Endothelial cell of umbilical vein (primary cell): ENCODE data around the gene CRTC1. TPM values are rescaled to one million over a fixed set of nuclear protein-coding genes. Genes with fewer than 3 reads are reported as not detected.

Experiments
- BruUV-seq: library from RNA; stranded (reverse); fragments of 400-500 nt; replicated peaks from 2 replicates; lab custom pipeline; 2021; lab: Mats Ljungman, UMichigan
- CTCF ChIA-PET: fragments of 300-600, 350-600 bp; sonication (Branson Sonifier 250); formaldehyde crosslinking; loops from one replicate; lab custom pipeline; 2021; ENCODE audit warnings: antibody characterized with exemption, inconsistent platforms; lab: Charles Lee
- POLR2A ChIA-PET: fragments of 300-600, 350-600 bp; sonication (Branson Sonifier 250); formaldehyde crosslinking; loops from one replicate; lab custom pipeline; 2021; ENCODE audit warnings: antibody characterized with exemption, inconsistent platforms; lab: Charles Lee
- DNase-seq: peaks from one replicate; pipeline ENCODE4 v3.0.0-alpha.2; 2011; ENCODE audit warnings: low read depth, low spot score
- FAIRE-seq: peaks from 2 replicates; lab custom pipeline; 2011; peaks lifted over from hg19 to GRCh38; lab: Jason Lieb, UNC
- H2AFZ ChIP-seq: 2 replicates; pipeline ENCODE4 v1.6.0; 2012; ENCODE audit warnings: low read depth, low read length, control low read depth, inconsistent platforms
- H3K27ac ChIP-seq: 2 replicates; pipeline ENCODE4 v1.5.1; 2011; ENCODE audit warnings: low read depth, mild to moderate bottlenecking, control low read depth, low read length, moderate library complexity; ENCODE audit not compliant: insufficient read depth
- H3K27me3 ChIP-seq, 2 experiments: 2 replicates each; pipeline versions ENCODE4 v1.6.0 to v1.6.1; 2011; ENCODE audit warnings: low read length in 2 of 2, mixed read lengths in 1 of 2; ENCODE audit not compliant: control insufficient read depth in 2 of 2, insufficient read depth in 2 of 2
- H3K36me3 ChIP-seq, 2 experiments: 2 replicates in 1 of 2; 3 replicates in 1 of 2; pipeline ENCODE4 v1.5.1; 2011; ENCODE audit warnings: low read length in 2 of 2, mild to moderate bottlenecking in 1 of 2, moderate library complexity in 1 of 2; ENCODE audit not compliant: control insufficient read depth in 2 of 2, insufficient read depth in 2 of 2; ENCODE audit errors: extremely low read depth in 1 of 2
- H3K4me1 ChIP-seq: 3 replicates; pipeline ENCODE4 v1.5.1; 2011; ENCODE audit warnings: mild to moderate bottlenecking, low read length; ENCODE audit not compliant: control insufficient read depth, insufficient read depth; ENCODE audit errors: extremely low read depth
- H3K4me2 ChIP-seq: 2 replicates; pipeline ENCODE4 v1.6.1; 2011; ENCODE audit warnings: low read length, control low read depth, mixed read lengths; ENCODE audit not compliant: insufficient read depth
- H3K4me3 ChIP-seq, 3 experiments: fragments of 200-600 bp in 1 of 3; sonication (generic), shearing (Covaris generic) in 1 of 3; replicated peaks in 1 of 3; 2 replicates each; pipeline ENCODE4 v1.5.1; 2011 to 2016; ENCODE audit warnings: control low read depth in 3 of 3, low read length in 3 of 3, mild to moderate bottlenecking in 2 of 3, inconsistent platforms in 1 of 3, low read depth in 1 of 3, moderate library complexity in 1 of 3; ENCODE audit not compliant: insufficient read depth in 1 of 3
- H3K79me2 ChIP-seq: 2 replicates; pipeline ENCODE4 v1.6.0; 2012; ENCODE audit warnings: low read length, inconsistent platforms; ENCODE audit not compliant: control insufficient read depth, insufficient read depth
- H3K9ac ChIP-seq: replicated peaks from 2 replicates; pipeline ENCODE3; 2011; ENCODE audit warnings: low read length, control low read depth; ENCODE audit not compliant: insufficient read depth; ENCODE audit errors: extremely low read depth
- H3K9me1 ChIP-seq: replicated peaks from 3 replicates; pipeline ENCODE4 v1.6.0; 2011; ENCODE audit warnings: mild to moderate bottlenecking, low read length; ENCODE audit not compliant: control insufficient read depth, insufficient read depth; ENCODE audit errors: extremely low read depth
- H3K9me3 ChIP-seq: replicated peaks from 2 replicates; pipeline ENCODE4 v1.5.1; 2012; ENCODE audit warnings: low read length, inconsistent platforms; ENCODE audit not compliant: control insufficient read depth, insufficient read depth
- H4K20me1 ChIP-seq: replicated peaks from 2 replicates; pipeline ENCODE3; 2011; ENCODE audit warnings: mild to moderate bottlenecking, low read length; ENCODE audit not compliant: control insufficient read depth, insufficient read depth; ENCODE audit errors: extremely low read depth
- CTCF ChIP-seq, 2 donors: IDR thresholded peaks; 1 replicate in 1 of 2; 2 replicates in 1 of 2; pipeline ENCODE4 v1.5.1; 2011; ENCODE audit warnings: low read length in 2 of 2, mild to moderate bottlenecking in 2 of 2, moderate library complexity in 2 of 2, control low read depth in 1 of 2, inconsistent platforms in 1 of 2, low read depth in 1 of 2; ENCODE audit not compliant: insufficient read depth in 1 of 2; ENCODE audit errors: extremely low read depth in 1 of 2
- EZH2 ChIP-seq: IDR thresholded peaks from 2 replicates; pipeline ENCODE4 v1.6.1; 2012; ENCODE audit warnings: borderline replicate concordance, low read depth, mild to moderate bottlenecking, moderate library complexity, low read length, inconsistent platforms; ENCODE audit not compliant: severe bottlenecking
- FOS ChIP-seq: IDR thresholded peaks from 2 replicates; pipeline ENCODE4 v1.6.1; 2011; ENCODE audit warnings: mild to moderate bottlenecking, low read length, moderate library complexity, borderline replicate concordance; ENCODE audit not compliant: insufficient read depth
- GATA2 ChIP-seq: IDR thresholded peaks from 2 replicates; pipeline ENCODE4 v1.7.0; 2011; ENCODE audit warnings: low read depth, mild to moderate bottlenecking, moderate library complexity, mixed read lengths, low read length; ENCODE audit not compliant: insufficient read length, insufficient read depth
- JUN ChIP-seq: IDR thresholded peaks from 2 replicates; pipeline ENCODE4 v1.6.1; 2011; ENCODE audit warnings: borderline replicate concordance, low read depth; ENCODE audit not compliant: insufficient read length, insufficient read depth
- MYC ChIP-seq: IDR thresholded peaks from one replicate; pipeline ENCODE4 v1.6.1; 2011; ENCODE audit warnings: mild to moderate bottlenecking, low read depth, low read length
- POLR2A ChIP-seq: IDR thresholded peaks from 2 replicates; pipeline ENCODE4 v1.6.1; 2012; ENCODE audit warnings: low read depth, mild to moderate bottlenecking, control low read depth, low read length
- POLR2AphosphoS5 ChIP-seq: IDR thresholded peaks from 2 replicates; pipeline ENCODE4 v1.6.1; 2012; ENCODE audit warnings: low read depth, mild to moderate bottlenecking, control low read depth, low read length, moderate library complexity; ENCODE audit not compliant: insufficient read depth
- dilution Hi-C: fragments of 300-500 bp; cut with MboI; formaldehyde crosslinking; loops from one replicate; pipeline ENCODE4 v1.15.0; 2019; ENCODE audit warnings: low sequenced_read_pairs; ENCODE audit not compliant: extremely low pct_ligation_motif_present
- intact Hi-C: fragments of 100-400 bp; cut with micrococcal nuclease; formaldehyde crosslinking; loops from one replicate; pipeline ENCODE4 v1.10.0; 2022
- polyA plus RNA-seq, 4 experiments: library from polyadenylated mRNA; depleted of rRNA in 3 of 4; stranded (reverse) in 3 of 4; unstranded in 1 of 4; fragments of >200 nt; gene quantifications; 2 replicates each; pipeline versions ENCODE4 v1.2.1 to v1.2.3, GENCODE V29; 2011 to 2012; ENCODE audit warnings: missing spikeins in 1 of 4
- total RNA-seq: library from RNA; stranded (reverse); gene quantifications from 2 replicates; pipeline ENCODE4 v1.2.3, GENCODE V29; 2021
- TF ChIP-seq, protein P1 (sequence below): IDR thresholded peaks from 2 replicates; pipeline ENCODE4 v1.6.1; 2011; ENCODE audit not compliant: insufficient read depth, insufficient read length

CRTC1 gene
- total and polyA plus RNA-seq, 2 donors (not counting 3 experiments of a cell fraction or from before 2014, with no cell fraction given): 4.2 to 11.4 TPM

DNA sequence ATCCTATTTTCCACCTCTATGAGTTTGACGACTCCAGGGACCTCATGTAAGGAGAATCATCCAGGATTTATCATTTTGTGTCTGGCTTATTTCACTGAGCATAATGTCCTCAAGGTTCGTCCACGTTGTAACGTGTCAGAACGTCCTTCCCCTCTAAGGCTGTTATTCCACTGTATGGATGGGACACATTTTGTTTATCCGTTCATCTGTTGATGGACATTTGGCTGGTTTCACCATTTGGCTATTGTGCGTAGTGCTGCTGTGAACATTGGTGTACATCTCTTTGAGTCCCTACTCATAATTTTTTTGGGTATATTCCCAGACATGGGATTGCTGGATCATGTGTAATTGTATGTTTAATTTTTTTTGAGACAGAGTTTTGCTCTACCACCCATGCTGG lies 21.5 kb downstream of the CRTC1 start:
- no peaks in the 10 kb centered on the region for H3K9me3 ChIP-seq
- no TSS peak for BruUV-seq
- FAIRE-seq: no peak
- H3K79me2 ChIP-seq: no peaks in the 10 kb centered on the region
- H4K20me1 ChIP-seq: no peaks in the 10 kb centered on the region
- no peaks in the 10 kb centered on the region for H3K27me3 ChIP-seq
- CTCF ChIA-PET: no interaction called here
- peaks cover 3% of the 10 kb centered on the region for H3K4me1 ChIP-seq
- dilution Hi-C loops (no loop called here), intact Hi-C loops (no loop called here)
- no peak for DNase-seq
- no peak overlapping the region for H3K4me3 ChIP-seq
- H2AFZ ChIP-seq: no peak overlapping the region
- no peaks in the 10 kb centered on the region for H3K36me3 ChIP-seq
- no peaks in the 10 kb centered on the region for H3K9me1 ChIP-seq
- no peak overlapping the region for H3K27ac ChIP-seq
- H3K4me2 ChIP-seq: no peak overlapping the region
- H3K9ac ChIP-seq: no peak overlapping the region
- POLR2A ChIA-PET: no interaction called here
- TF ChIP-seq, protein P1, sequence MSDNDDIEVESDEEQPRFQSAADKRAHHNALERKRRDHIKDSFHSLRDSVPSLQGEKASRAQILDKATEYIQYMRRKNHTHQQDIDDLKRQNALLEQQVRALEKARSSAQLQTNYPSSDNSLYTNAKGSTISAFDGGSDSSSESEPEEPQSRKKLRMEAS: no peak
- TF ChIP-seq POLR2A (no peak), CTCF (IDR thresholded peaks at IDR 0.05; ENCODE audit: extremely low read depth in 1 of 2, insufficient read depth in 1 of 2, low read depth in 1 of 2, low read length in 2 of 2) (no peak), FOS (no peak)

DNA sequence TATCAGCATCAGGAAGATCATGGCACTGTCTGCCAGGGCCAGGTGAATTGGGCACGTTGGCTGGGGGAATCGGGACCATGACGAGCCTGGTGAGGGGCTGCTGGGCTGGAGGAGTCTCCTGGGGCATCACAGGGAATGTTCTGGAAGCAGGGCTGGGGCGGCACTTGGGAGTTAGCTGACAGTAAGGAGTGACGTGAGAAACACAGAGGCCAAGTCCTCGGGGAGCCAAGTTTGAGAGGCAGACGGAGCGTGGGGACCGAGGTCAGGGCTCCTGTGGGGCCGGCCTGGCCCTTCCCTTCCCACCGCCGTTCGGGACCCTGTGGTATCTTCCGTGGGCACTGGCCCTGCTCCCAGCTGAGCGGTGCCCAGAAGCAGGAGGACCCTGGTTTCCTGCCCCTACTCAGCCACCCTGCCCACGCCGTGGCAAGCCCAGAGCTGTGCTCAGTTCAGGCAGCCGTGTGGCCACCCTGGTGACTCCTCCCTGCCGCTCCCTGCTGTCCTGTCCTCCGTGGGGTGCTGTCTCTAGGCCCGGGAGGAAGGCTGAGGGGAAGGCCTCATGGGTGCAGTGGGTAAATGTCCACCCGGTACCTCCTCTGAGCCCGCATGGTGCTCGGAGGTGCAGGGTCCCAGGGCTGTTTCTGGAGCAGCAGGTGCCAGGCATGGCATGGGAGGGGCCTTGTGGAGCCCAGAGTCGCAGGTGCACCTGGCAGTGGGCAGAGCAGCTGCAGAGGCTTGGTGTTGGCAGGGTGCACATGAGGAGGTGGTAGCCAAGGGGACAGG lies 25.2 kb downstream of the CRTC1 start:
- FAIRE-seq: no peak

More for the DNA sequence above, 25.2 kb downstream of the CRTC1 start:
- intact Hi-C loops: no loop called here
- Histone ChIP-seq H3K4me3 (no peak overlapping the region), H3K9me1 (no peaks in the 10 kb centered on the region), H3K9ac (no peak overlapping the region), H3K9me3 (no peaks in the 10 kb centered on the region), H3K4me1 (peaks cover 2% of the 10 kb centered on the region), H4K20me1 (no peaks in the 10 kb centered on the region), H3K79me2 (no peaks in the 10 kb centered on the region), H3K36me3 (no peaks in the 10 kb centered on the region), H2AFZ (no peak overlapping the region), H3K4me2 (no peak overlapping the region), H3K27me3 (no peaks in the 10 kb centered on the region), H3K27ac (no peak overlapping the region)
- ChIA-PET CTCF (no interaction called here), POLR2A (no interaction called here)
- no peak for DNase-seq
- TF ChIP-seq FOS (no peak), GATA2 (no peak), JUN (no peak), POLR2AphosphoS5 (no peak), POLR2A (no peak), CTCF (IDR thresholded peaks at IDR 0.05; ENCODE audit: extremely low read depth in 1 of 2, insufficient read depth in 1 of 2, low read depth in 1 of 2, low read length in 2 of 2) (no peak), MYC (no peak), EZH2 (no peak)
- TF ChIP-seq, protein P1: no peak
- dilution Hi-C loops: no loop called here
- BruUV-seq: no TSS peak
